Mesenchymal stem cell (in vitro differentiated cells and primary cell): ENCODE measurements around the gene ATF2. TPM values are rescaled to one million over a fixed set of nuclear protein-coding genes. Genes with fewer than 3 reads are reported as not detected.
A peak's percentile ranks its signal among the peaks of the same experiment; 100 is the strongest.

Experiments used
- DNase-seq: peaks from one replicate; pipeline ENCODE4 v3.0.0-alpha.2; 2013
- H2AFZ ChIP-seq: one replicate; pipeline ENCODE4 v1.6.1; 2013; ENCODE audit warnings: low read depth, mild to moderate bottlenecking, control low read depth, inconsistent platforms, low read length, moderate library complexity
- H2AK5ac ChIP-seq: 2 replicates; pipeline ENCODE4 v1.6.1; 2013; ENCODE audit warnings: low read length, moderate library complexity, mild to moderate bottlenecking, inconsistent platforms; ENCODE audit not compliant: severe bottlenecking
- H2BK120ac ChIP-seq: one replicate; pipeline ENCODE4 v1.6.1; 2013; ENCODE audit warnings: low read depth, mild to moderate bottlenecking, inconsistent platforms, low read length, moderate library complexity
- H2BK12ac ChIP-seq, 2 experiments: one replicate each; pipeline ENCODE4 v1.6.1; 2013; ENCODE audit warnings: inconsistent platforms in 2 of 2, low read length in 2 of 2, mild to moderate bottlenecking in 2 of 2, moderate library complexity in 2 of 2, control low read depth in 1 of 2
- H2BK15ac ChIP-seq: one replicate; pipeline ENCODE4 v1.6.1; 2013; ENCODE audit warnings: mild to moderate bottlenecking, low read depth, inconsistent platforms; ENCODE audit not compliant: poor library complexity, severe bottlenecking
- H2BK5ac ChIP-seq: 2 replicates; pipeline ENCODE4 v1.6.1; 2013; ENCODE audit warnings: low read depth, mild to moderate bottlenecking, low read length, control low read depth, inconsistent platforms; ENCODE audit not compliant: poor library complexity, severe bottlenecking
- H3K14ac ChIP-seq, 2 experiments: one replicate each; pipeline ENCODE4 v1.6.1; 2013; ENCODE audit warnings: inconsistent platforms in 2 of 2, low read length in 2 of 2, control low read depth in 1 of 2, mild to moderate bottlenecking in 1 of 2, moderate library complexity in 1 of 2
- H3K18ac ChIP-seq, 2 experiments: one replicate each; pipeline ENCODE4 v1.6.1; 2013; ENCODE audit warnings: inconsistent platforms in 2 of 2, low read length in 2 of 2, control low read depth in 1 of 2, low read depth in 1 of 2, mild to moderate bottlenecking in 1 of 2
- H3K23ac ChIP-seq, 2 experiments: one replicate each; pipeline ENCODE4 v1.6.1; 2013; ENCODE audit warnings: inconsistent platforms in 2 of 2, low read length in 2 of 2, mild to moderate bottlenecking in 2 of 2, moderate library complexity in 2 of 2, control low read depth in 1 of 2
- H3K27ac ChIP-seq: 2 replicates; pipeline ENCODE4 v1.5.1; 2013; ENCODE audit warnings: mild to moderate bottlenecking, moderate library complexity, low read length, control low read depth, inconsistent platforms; ENCODE audit not compliant: poor library complexity, severe bottlenecking
- H3K27me3 ChIP-seq, 2 experiments: 2 replicates each; pipeline versions ENCODE4 v1.6.1 to v1.7.0; 2013; ENCODE audit warnings: low read length in 2 of 2, mild to moderate bottlenecking in 2 of 2, moderate library complexity in 2 of 2, control low read depth in 1 of 2, inconsistent platforms in 1 of 2; ENCODE audit not compliant: control insufficient read depth in 1 of 2, insufficient read depth in 1 of 2
- H3K36me3 ChIP-seq, 2 experiments: 2 replicates each; pipeline versions ENCODE4 v1.6.1 to v1.7.0; 2013; ENCODE audit warnings: low read length in 2 of 2, control low read depth in 1 of 2, inconsistent platforms in 1 of 2, low read depth in 1 of 2, mild to moderate bottlenecking in 1 of 2; ENCODE audit not compliant: insufficient read depth in 2 of 2, control insufficient read depth in 1 of 2
- H3K4ac ChIP-seq, 2 experiments: one replicate each; pipeline ENCODE4 v1.6.1; 2013; ENCODE audit warnings: inconsistent platforms in 2 of 2, low read length in 2 of 2, mild to moderate bottlenecking in 2 of 2, moderate library complexity in 2 of 2, control low read depth in 1 of 2, low read depth in 1 of 2
- H3K4me1 ChIP-seq: 2 replicates; pipeline ENCODE4 v1.6.1; 2013; ENCODE audit warnings: low read depth, low read length, control low read depth; ENCODE audit not compliant: control insufficient read depth, insufficient read depth
- H3K4me2 ChIP-seq: 2 replicates; pipeline ENCODE4 v1.6.1; 2013; ENCODE audit warnings: low read length, mild to moderate bottlenecking, inconsistent platforms; ENCODE audit not compliant: poor library complexity, severe bottlenecking
- H3K4me3 ChIP-seq, 2 experiments: 2 replicates each; pipeline versions ENCODE4 v1.5.1 to v1.7.0; 2013; ENCODE audit warnings: low read length in 2 of 2, mild to moderate bottlenecking in 2 of 2, control low read depth in 1 of 2, low read depth in 1 of 2; ENCODE audit not compliant: insufficient read depth in 1 of 2
- H3K79me1 ChIP-seq: replicated peaks from 2 replicates; pipeline ENCODE4 v1.6.1; 2013; ENCODE audit warnings: mild to moderate bottlenecking, control low read depth, low read length, inconsistent platforms; ENCODE audit not compliant: poor library complexity, severe bottlenecking
- H3K9ac ChIP-seq: 2 replicates; pipeline ENCODE4 v1.7.0; 2013; ENCODE audit warnings: mild to moderate bottlenecking, low read length, moderate library complexity
- H3K9me3 ChIP-seq: 2 replicates; pipeline ENCODE4 v1.7.0; 2013; ENCODE audit warnings: mild to moderate bottlenecking, low read length; ENCODE audit not compliant: control insufficient read depth
- H4K8ac ChIP-seq: one replicate; pipeline ENCODE4 v1.6.1; 2013; ENCODE audit warnings: inconsistent platforms, mild to moderate bottlenecking, low read length, moderate library complexity
- H4K91ac ChIP-seq: one replicate; pipeline ENCODE4 v1.6.1; 2013; ENCODE audit warnings: mild to moderate bottlenecking, low read length, inconsistent platforms
- WGBS: methylation state at CpG from one replicate; pipeline ENCODE4 v1.1.7; 2013; ENCODE audit warnings: mixed read lengths; 5-methylcytosine and 5-hydroxymethylcytosine counted together
- polyA plus RNA-seq, 2 experiments: library from polyadenylated mRNA; stranded (reverse); fragments of 200-250 nt; gene quantifications; one replicate each; pipeline ENCODE4 v1.2.3, GENCODE V29; 2013

ATF2 gene, protein sequence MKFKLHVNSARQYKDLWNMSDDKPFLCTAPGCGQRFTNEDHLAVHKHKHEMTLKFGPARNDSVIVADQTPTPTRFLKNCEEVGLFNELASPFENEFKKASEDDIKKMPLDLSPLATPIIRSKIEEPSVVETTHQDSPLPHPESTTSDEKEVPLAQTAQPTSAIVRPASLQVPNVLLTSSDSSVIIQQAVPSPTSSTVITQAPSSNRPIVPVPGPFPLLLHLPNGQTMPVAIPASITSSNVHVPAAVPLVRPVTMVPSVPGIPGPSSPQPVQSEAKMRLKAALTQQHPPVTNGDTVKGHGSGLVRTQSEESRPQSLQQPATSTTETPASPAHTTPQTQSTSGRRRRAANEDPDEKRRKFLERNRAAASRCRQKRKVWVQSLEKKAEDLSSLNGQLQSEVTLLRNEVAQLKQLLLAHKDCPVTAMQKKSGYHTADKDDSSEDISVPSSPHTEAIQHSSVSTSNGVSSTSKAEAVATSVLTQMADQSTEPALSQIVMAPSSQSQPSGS
- 47.5 TPM for polyA plus RNA-seq (2013, experiment 1 of 2)
- 49.2 TPM for polyA plus RNA-seq (2013, experiment 2 of 2)

DNA sequence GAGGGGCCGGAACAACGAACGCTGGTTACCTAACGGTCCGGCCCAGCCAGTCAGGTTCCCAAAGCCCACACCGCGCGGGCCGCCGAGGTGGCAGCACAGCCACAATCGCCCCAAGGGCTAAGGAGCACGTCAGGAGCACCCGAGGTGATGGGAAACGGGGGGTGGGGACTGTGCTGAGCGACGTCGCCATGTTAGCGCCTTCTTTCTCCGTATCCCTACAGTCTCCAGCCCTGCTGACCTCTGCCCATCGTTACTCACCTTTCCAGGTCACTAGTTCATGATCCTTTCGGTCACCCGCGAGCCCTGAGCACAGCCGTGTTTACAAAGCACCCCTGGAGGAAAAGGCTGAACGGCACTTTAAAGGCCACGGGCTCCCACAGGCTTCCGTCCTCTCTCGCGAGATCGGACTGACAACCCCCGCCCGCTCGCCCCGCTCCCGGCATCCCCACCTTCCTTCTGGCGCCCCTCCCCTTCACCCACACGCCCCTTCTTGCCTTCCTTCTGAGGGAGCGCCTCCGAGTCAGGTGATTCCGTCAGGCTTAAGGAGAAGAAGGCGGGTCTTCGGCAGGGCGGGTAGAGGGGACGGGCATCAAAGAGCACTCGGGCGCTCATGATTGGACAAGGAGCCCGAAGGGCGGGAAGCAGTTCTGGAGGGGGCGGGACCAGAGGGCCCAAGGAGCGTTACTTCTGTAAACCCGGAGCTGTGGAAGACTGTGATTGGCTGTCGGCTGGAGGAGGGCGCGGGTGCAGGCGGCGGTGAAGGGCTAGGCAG lies at the start of gene ATF2:
Gene ATF2 (minus strand): TSS at position 412 of the 772 bp plus-strand sequence. CDS start 31,760 bp downstream, outside the sequence.
- H2BK120ac ChIP-seq = peak within 1 kb of the TSS; percentile 93
- peak; percentile 100 for DNase-seq
- H3K4me3 ChIP-seq = peak within 1 kb of the TSS; percentile 90 to 97
- peaks cover 0 to 2% of the 10 kb centered on the region in 2 experiments for H3K36me3 ChIP-seq
- H4K91ac ChIP-seq = peak within 1 kb of the TSS; percentile 98
- peak within 1 kb of the TSS; percentile 82 for H2AFZ ChIP-seq
- WGBS = 0% methylated on average over 43 of the region's 56 CpGs
- peak within 1 kb of the TSS; percentile 41 to 92 for H2BK12ac ChIP-seq
- peak within 1 kb of the TSS; percentile 77 for H2BK5ac ChIP-seq
- H3K4me1 ChIP-seq = peaks cover 3% of the 10 kb centered on the region
- peaks cover 5% of the 10 kb centered on the region for H3K79me1 ChIP-seq
- no peaks in the 10 kb centered on the region for H3K9me3 ChIP-seq
- H3K27me3 ChIP-seq = no peaks in the 10 kb centered on the region
- peak within 1 kb of the TSS; percentile 66 to 98 for H3K4ac ChIP-seq
- H3K4me2 ChIP-seq = peak within 1 kb of the TSS; percentile 47
- peak within 1 kb of the TSS; percentile 98 for H4K8ac ChIP-seq
- H3K9ac ChIP-seq = peak within 1 kb of the TSS; percentile 95
- H3K23ac ChIP-seq = peak within 1 kb of the TSS in 1 of 2 experiments; percentile 95
- H3K27ac ChIP-seq = peak within 1 kb of the TSS; percentile 92
- H3K18ac ChIP-seq = peak within 1 kb of the TSS; percentile 97 to 100
- peak within 1 kb of the TSS; percentile 18 for H2AK5ac ChIP-seq
- H2BK15ac ChIP-seq = peak within 1 kb of the TSS; percentile 86
- peak within 1 kb of the TSS; percentile 58 to 99 for H3K14ac ChIP-seq

- Histone ChIP-seq H2AK5ac (no peak overlapping the region), H3K27me3 (no peaks in the 10 kb centered on the region), H2BK5ac (no peak overlapping the region), H3K4ac (no peak overlapping the region), H3K23ac (no peak overlapping the region), H3K14ac (no peak overlapping the region), H3K4me1 (no peaks in the 10 kb centered on the region), H3K27ac (no peak overlapping the region), H3K79me1 (no peaks in the 10 kb centered on the region), H2BK15ac (no peak overlapping the region), H2BK12ac (no peak overlapping the region), H2AFZ (no peak overlapping the region), H4K8ac (no peak overlapping the region), H3K18ac (no peak overlapping the region), H3K4me2 (no peak overlapping the region), H2BK120ac (no peak overlapping the region), H4K91ac (no peak overlapping the region), H3K36me3 (no peaks in the 10 kb centered on the region), H3K4me3 (no peak overlapping the region), H3K9ac (no peak overlapping the region), H3K9me3 (no peaks in the 10 kb centered on the region)
- DNase-seq = no peak
- WGBS = 87% methylated on average over 5 of the region's 6 CpGs
These were observed 39.9 kb upstream of the ATF2 start for GRCh38 chr2:175207741-175208438.

DNA sequence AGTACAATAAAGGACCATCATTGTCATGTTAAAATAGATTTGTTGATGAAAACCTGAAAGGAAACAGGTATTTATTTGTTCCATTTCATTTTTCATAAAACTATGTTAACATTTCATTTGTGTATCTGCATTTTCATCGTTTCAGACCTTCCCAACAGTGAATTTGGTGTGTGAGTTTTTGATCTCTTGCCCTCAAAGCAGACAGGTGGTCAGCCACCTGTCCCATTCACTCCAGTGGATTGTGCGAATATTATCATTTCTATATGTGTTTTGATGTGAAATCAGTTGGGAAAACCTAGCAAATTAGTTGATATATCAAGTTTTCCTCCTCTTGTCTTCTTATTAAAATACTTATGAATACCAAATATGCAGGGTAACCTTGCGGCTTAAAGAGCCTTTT lies 38.9 kb upstream of the ATF2 start:
- Histone ChIP-seq H2BK120ac (no peak overlapping the region), H2BK15ac (no peak overlapping the region), H3K27ac (no peak overlapping the region), H2AK5ac (no peak overlapping the region), H3K23ac (no peak overlapping the region), H2AFZ (no peak overlapping the region), H3K79me1 (no peaks in the 10 kb centered on the region), H3K4me3 (no peak overlapping the region), H3K4me2 (no peak overlapping the region), H3K4me1 (no peaks in the 10 kb centered on the region), H3K4ac (no peak overlapping the region), H2BK5ac (no peak overlapping the region), H3K18ac (no peak overlapping the region), H3K14ac (no peak overlapping the region), H2BK12ac (no peak overlapping the region), H3K9ac (no peak overlapping the region), H3K9me3 (no peaks in the 10 kb centered on the region), H3K27me3 (no peaks in the 10 kb centered on the region), H4K91ac (no peak overlapping the region), H3K36me3 (no peaks in the 10 kb centered on the region), H4K8ac (no peak overlapping the region)
- DNase-seq = no peak
- WGBS = 100% methylated on average over 1 of the region's 3 CpGs
